ENCODE measurements around the gene CALHM4. TPM values are rescaled to one million over a fixed set of nuclear protein-coding genes. Genes with fewer than 3 reads are reported as not detected.

CALHM4 gene
- total RNA-seq, 1 experiment from 2014 or later = not detected

DNA sequence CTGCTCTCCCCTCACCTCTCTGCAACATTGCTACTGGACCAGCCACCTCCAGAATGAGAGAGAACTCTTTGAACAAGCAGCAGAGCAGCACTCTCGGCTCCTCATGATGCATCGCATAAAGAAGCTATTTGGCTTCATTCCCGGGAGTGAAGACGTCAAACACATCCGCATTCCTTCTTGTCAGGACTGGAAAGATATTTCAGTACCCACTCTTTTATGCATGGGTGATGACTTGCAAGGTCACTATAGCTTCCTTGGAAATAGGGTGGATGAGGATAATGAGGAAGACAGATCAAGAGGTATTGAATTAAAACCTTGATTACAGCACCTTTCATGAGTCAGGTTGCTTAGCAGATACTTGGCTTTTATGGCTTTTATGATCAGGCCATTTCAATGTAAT is 4.3 kb downstream of the CALHM4 start:
- peaks cover 25% of the 10 kb centered on the region for H3K4me1 ChIP-seq (ENCODE audit: insufficient read depth, low read length)
- no peaks in the 10 kb centered on the region for H3K36me3 ChIP-seq (ENCODE audit: low read depth, low read length)
- H3F3A ChIP-seq (ENCODE audit: low read length, unreplicated experiment) = no peaks in the 10 kb centered on the region
- no peak overlapping the region for H2AFZ ChIP-seq (ENCODE audit: low read length)
- TF ChIP-seq EZH2phosphoT487 (IDR thresholded peaks at IDR 0.05; ENCODE audit: borderline replicate concordance, low read length) (no peak), EZH2 (IDR thresholded peaks at IDR 0.05; ENCODE audit: low read length, unreplicated experiment) (no peak)
- TF ChIP-seq, protein P1, sequence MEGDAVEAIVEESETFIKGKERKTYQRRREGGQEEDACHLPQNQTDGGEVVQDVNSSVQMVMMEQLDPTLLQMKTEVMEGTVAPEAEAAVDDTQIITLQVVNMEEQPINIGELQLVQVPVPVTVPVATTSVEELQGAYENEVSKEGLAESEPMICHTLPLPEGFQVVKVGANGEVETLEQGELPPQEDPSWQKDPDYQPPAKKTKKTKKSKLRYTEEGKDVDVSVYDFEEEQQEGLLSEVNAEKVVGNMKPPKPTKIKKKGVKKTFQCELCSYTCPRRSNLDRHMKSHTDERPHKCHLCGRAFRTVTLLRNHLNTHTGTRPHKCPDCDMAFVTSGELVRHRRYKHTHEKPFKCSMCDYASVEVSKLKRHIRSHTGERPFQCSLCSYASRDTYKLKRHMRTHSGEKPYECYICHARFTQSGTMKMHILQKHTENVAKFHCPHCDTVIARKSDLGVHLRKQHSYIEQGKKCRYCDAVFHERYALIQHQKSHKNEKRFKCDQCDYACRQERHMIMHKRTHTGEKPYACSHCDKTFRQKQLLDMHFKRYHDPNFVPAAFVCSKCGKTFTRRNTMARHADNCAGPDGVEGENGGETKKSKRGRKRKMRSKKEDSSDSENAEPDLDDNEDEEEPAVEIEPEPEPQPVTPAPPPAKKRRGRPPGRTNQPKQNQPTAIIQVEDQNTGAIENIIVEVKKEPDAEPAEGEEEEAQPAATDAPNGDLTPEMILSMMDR (conservative IDR thresholded peaks at IDR 0.05; ENCODE audit: low read depth, low read length) = no peak
- ChIA-PET POLR2A (ENCODE audit: unreplicated experiment) (no interaction called here), CTCF (interaction anchor here (0.9 kb wide), 1 partner anchor 289 kb away, joined by 5 read pairs; no protein-coding TSS in a partner anchor)
- H3K4me3 ChIP-seq (ENCODE audit: low read length) = no peak overlapping the region
- H4K20me1 ChIP-seq (ENCODE audit: low read length) = no peaks in the 10 kb centered on the region
- H3K79me2 ChIP-seq (ENCODE audit: low read length) = no peaks in the 10 kb centered on the region
- H3K27me3 ChIP-seq (ENCODE audit: low read length) = no peaks in the 10 kb centered on the region
- DNase-seq (peak; percentile 94), ATAC-seq (peak; percentile 92)
- BruUV-seq (replicated peaks) = no TSS peak
- no peaks in the 10 kb centered on the region for H3K9me3 ChIP-seq (ENCODE audit: low read length)
- intact Hi-C loops (cut with micrococcal nuclease) = no loop called here
- H3K9me2 ChIP-seq (replicated peaks; ENCODE audit: low read length) = no peaks in the 10 kb centered on the region
- H3K27ac ChIP-seq (ENCODE audit: low read length) = 0 out of 2 replicates have a peak overlapping the region, but pooled peaks have one; percentile 4
- no peak overlapping the region for H3K4me2 ChIP-seq (ENCODE audit: low read length)
- H3K9ac ChIP-seq (ENCODE audit: low read length) = no peak overlapping the region

DNA sequence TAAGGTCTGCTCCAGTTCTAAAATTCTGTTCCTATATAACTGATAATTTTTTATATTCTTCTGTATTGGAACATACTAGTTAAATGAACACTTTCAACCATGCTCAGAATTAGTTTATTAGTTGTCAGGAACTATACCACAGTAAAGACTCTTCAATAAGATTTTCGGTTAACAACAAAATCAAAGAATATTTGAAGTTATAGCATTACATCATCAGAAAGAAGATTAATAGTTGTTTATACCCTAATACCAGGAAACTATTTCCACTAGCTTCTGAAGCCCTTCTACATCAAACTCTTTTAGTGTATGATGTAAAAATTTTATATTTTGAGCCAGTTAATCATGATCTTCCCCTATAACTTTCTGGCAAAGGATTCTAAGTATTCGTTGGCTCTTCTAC is 6.6 kb downstream of the CALHM4 start:
- H3K27ac ChIP-seq (ENCODE audit: low read length) = no peak overlapping the region
- no peaks in the 10 kb centered on the region for H3K9me2 ChIP-seq (replicated peaks; ENCODE audit: low read length)
- no peak overlapping the region for H3K4me2 ChIP-seq (ENCODE audit: low read length)
- no peak overlapping the region for H3K9ac ChIP-seq (ENCODE audit: low read length)
- intact Hi-C loops (cut with micrococcal nuclease) = no loop called here
- H3K79me2 ChIP-seq (ENCODE audit: low read length) = no peaks in the 10 kb centered on the region
- BruUV-seq (replicated peaks) = no TSS peak
- ATAC-seq = no peak
- H3F3A ChIP-seq (ENCODE audit: low read length, unreplicated experiment) = no peaks in the 10 kb centered on the region
- no peak for TF ChIP-seq EZH2 (IDR thresholded peaks at IDR 0.05; ENCODE audit: low read length, unreplicated experiment)
- no peak for TF ChIP-seq EZH2phosphoT487 (IDR thresholded peaks at IDR 0.05; ENCODE audit: borderline replicate concordance, low read length)
- TF ChIP-seq, protein P1 (conservative IDR thresholded peaks at IDR 0.05; ENCODE audit: low read depth, low read length) = no peak
- no peak for DNase-seq
- no peaks in the 10 kb centered on the region for H4K20me1 ChIP-seq (ENCODE audit: low read length)
- no peaks in the 10 kb centered on the region for H3K27me3 ChIP-seq (ENCODE audit: low read length)
- H3K4me3 ChIP-seq (ENCODE audit: low read length) = no peak overlapping the region
- no peak overlapping the region for H2AFZ ChIP-seq (ENCODE audit: low read length)
- ChIA-PET POLR2A (ENCODE audit: unreplicated experiment) (no interaction called here), CTCF (no interaction called here)
- peaks cover 25% of the 10 kb centered on the region for H3K4me1 ChIP-seq (ENCODE audit: insufficient read depth, low read length)
- no peaks in the 10 kb centered on the region for H3K36me3 ChIP-seq (ENCODE audit: low read depth, low read length)
- H3K9me3 ChIP-seq (ENCODE audit: low read length) = no peaks in the 10 kb centered on the region

DNA sequence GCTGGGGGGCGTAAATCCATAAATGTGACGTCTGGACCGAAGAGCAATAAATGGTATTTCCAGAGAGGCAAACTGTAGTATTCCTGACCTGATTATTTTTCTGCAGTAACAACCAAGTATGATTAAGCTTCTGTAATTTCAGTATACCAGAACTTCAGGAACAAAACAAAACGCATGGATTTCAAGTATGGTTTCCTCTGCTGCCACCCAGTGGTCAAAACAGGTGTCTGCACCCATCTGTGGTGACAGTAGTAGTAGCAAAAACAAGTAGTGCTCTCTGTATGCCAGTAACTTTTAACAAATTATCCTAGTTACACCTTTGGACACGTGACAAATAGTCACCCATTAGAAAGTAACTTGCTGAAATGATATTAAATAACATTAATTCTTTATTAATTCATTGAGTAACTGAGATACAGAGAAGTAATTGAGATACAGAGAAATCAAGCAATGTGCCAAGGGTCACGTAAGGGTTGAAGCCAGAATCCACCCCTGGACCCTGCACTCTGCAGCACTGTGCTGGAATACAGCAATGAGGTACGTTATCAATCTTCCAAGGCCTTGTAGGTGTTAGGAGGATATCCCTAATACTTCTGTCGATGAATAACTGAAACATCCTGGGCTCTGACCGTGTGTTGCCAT is 7.9 kb downstream of the CALHM4 start:
- H3K27me3 ChIP-seq (ENCODE audit: low read length) = no peaks in the 10 kb centered on the region
- H3K4me1 ChIP-seq (ENCODE audit: insufficient read depth, low read length) = peaks cover 17% of the 10 kb centered on the region
- H3K9me2 ChIP-seq (replicated peaks; ENCODE audit: low read length) = no peaks in the 10 kb centered on the region
- H3F3A ChIP-seq (ENCODE audit: low read length, unreplicated experiment) = no peaks in the 10 kb centered on the region
- BruUV-seq (replicated peaks) = no TSS peak
- no peak overlapping the region for H3K4me2 ChIP-seq (ENCODE audit: low read length)
- intact Hi-C loops (cut with micrococcal nuclease) = loop anchor here (1.0 kb wide), 2 partner anchors 25 to 274 kb away; no protein-coding TSS in a partner anchor
- no peaks in the 10 kb centered on the region for H3K9me3 ChIP-seq (ENCODE audit: low read length)
- ChIA-PET POLR2A (ENCODE audit: unreplicated experiment) (no interaction called here), CTCF (interaction anchor here (0.6 to 1.2 kb wide), 4 partner anchors 50 to 461 kb away, joined by 3 to 9 read pairs (median 4); partner anchors contain the start of genes CALHM5 and NT5DC1)
- no peaks in the 10 kb centered on the region for H4K20me1 ChIP-seq (ENCODE audit: low read length)
- no peak for TF ChIP-seq EZH2phosphoT487 (IDR thresholded peaks at IDR 0.05; ENCODE audit: borderline replicate concordance, low read length)
- TF ChIP-seq, protein P1 (conservative IDR thresholded peaks at IDR 0.05; ENCODE audit: low read depth, low read length) = peak; percentile 84
- H3K9ac ChIP-seq (ENCODE audit: low read length) = no peak overlapping the region
- no peaks in the 10 kb centered on the region for H3K79me2 ChIP-seq (ENCODE audit: low read length)
- no peak overlapping the region for H3K27ac ChIP-seq (ENCODE audit: low read length)
- DNase-seq (peak; percentile 77), ATAC-seq (peak; percentile 64)
- H3K36me3 ChIP-seq (ENCODE audit: low read depth, low read length) = no peaks in the 10 kb centered on the region
- no peak overlapping the region for H2AFZ ChIP-seq (ENCODE audit: low read length)
- no peak overlapping the region for H3K4me3 ChIP-seq (ENCODE audit: low read length)
